ENCODE results near the gene FAM136A.
A peak's percentile ranks its signal among the peaks of the same experiment; 100 is the strongest.

The FAM136A gene

DNA sequence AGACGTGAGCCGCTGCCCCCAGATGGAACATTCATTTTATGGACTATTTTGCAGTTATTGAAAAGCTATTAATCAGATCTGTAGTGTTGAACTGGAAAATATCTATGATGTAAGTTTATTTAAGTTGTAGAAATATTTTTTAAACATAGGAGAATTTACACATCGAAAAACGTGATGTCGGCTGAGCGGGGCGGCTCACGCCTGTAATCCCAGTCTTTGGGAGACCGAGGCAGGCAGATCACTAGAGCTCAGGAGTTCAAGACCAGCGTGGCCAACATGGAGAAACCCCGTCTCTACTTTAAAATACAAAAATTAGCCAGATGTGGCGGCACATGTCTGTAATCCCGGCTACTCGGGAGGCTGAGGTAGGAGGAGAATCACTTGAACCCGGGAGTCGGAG lies 51.4 kb downstream of the FAM136A start:
- DNase-seq (ENCODE audit: low read depth), result no peak
- TF ChIP-seq, protein P1, sequence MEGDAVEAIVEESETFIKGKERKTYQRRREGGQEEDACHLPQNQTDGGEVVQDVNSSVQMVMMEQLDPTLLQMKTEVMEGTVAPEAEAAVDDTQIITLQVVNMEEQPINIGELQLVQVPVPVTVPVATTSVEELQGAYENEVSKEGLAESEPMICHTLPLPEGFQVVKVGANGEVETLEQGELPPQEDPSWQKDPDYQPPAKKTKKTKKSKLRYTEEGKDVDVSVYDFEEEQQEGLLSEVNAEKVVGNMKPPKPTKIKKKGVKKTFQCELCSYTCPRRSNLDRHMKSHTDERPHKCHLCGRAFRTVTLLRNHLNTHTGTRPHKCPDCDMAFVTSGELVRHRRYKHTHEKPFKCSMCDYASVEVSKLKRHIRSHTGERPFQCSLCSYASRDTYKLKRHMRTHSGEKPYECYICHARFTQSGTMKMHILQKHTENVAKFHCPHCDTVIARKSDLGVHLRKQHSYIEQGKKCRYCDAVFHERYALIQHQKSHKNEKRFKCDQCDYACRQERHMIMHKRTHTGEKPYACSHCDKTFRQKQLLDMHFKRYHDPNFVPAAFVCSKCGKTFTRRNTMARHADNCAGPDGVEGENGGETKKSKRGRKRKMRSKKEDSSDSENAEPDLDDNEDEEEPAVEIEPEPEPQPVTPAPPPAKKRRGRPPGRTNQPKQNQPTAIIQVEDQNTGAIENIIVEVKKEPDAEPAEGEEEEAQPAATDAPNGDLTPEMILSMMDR (IDR thresholded peaks at IDR 0.05; ENCODE audit: low read depth, low read length, missing control alignments), result no peak
- H3K4me3 ChIP-seq (ENCODE audit: low read depth, low read length), result no peak overlapping the region
- in situ Hi-C loops (cut with HindIII; ENCODE audit: low sequenced_read_pairs), result no loop called here

DNA sequence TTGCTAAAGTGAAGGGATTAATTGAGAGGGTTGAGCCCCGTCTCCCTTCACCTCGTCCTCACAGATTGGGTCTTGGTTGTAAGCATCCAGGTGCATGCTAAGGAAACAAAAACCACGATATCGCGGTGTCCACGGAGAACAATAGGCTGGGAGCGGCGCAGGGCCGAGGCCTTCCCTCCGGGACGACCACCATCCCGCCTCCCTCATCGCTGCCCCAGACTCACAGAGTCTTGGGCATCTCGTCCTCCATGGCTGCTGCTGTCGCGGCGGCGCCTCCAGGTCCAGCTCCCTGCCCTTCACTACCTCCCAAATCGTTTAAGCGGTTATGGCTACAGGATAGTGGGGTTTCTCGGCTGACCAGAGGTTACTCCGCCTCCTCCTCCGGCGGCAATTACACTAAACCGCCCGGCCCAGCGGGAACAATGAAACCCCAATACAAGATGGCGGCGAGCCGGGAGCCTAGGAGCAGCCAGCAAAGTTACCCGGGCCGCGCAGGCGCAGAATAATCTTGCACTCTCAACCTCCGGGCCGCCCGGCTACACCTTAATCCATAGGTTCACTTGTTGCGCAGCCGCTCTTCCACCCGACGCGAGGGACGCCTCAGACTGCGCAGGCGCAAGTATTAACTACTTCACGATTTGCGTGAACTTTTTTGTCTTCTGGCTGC lies 53.6 kb downstream of the FAM136A start, which contains the start of gene TIA1:
TSS of gene TIA1 (minus strand) at position 448 of the 667 bp plus-strand sequence. CDS start at position 250, 198 bp downstream.
- in situ Hi-C loops (cut with HindIII; ENCODE audit: low sequenced_read_pairs), result no loop called here
- TF ChIP-seq, protein P1 (IDR thresholded peaks at IDR 0.05; ENCODE audit: low read depth, low read length, missing control alignments), result no peak
- H3K4me3 ChIP-seq (ENCODE audit: low read depth, low read length), result peak within 1 kb of the TSS; percentile 99
- peak; percentile 97 for DNase-seq (ENCODE audit: low read depth)

DNA sequence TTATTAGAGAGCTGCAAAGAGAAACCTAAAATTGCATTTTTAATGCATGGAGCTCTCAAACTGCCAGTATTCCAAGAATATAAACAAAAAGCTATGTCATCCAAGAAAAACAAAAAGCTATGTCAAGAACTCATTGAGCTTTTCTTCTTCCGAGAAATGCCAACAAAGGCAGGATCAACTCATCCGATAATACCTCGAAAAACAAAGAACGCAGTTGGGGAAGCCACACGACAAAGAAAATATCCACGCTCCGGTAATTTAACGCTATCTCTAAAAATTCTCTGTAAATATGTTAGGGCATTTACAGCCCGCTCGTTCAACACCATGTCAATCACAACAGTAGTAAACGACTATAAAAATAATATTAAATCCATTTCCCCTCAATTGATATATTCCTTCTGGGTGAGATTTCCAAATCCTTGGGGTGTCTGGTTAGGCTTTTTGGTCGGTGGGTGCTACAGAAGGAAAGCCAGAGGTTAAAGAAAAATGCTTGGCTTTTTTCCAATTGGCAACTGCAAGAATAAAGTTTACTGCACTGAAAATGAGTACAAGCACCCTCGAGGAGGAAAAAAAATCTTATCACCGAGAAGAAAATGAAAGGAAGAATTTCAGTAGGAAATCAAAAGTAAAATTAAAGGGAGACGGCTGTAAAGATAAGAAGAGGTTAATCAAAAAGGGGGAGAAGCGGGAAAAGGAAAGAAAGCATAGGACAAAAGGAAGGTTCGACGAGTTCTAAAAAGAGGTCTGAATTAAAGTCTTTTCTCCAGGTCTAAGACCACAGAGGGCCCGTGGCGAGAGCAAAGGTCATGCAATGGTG lies 54.3 kb downstream of the FAM136A start:
- DNase-seq (ENCODE audit: low read depth), result peak; percentile 20
- H3K4me3 ChIP-seq (ENCODE audit: low read depth, low read length), result peak overlapping the region; percentile 99
- in situ Hi-C loops (cut with HindIII; ENCODE audit: low sequenced_read_pairs), result no loop called here
- TF ChIP-seq, protein P1 (IDR thresholded peaks at IDR 0.05; ENCODE audit: low read depth, low read length, missing control alignments), result no peak

All from astrocyte of the cerebellum (primary cell).